Measurements from ENCODE around the gene P2RX6.

DNA sequence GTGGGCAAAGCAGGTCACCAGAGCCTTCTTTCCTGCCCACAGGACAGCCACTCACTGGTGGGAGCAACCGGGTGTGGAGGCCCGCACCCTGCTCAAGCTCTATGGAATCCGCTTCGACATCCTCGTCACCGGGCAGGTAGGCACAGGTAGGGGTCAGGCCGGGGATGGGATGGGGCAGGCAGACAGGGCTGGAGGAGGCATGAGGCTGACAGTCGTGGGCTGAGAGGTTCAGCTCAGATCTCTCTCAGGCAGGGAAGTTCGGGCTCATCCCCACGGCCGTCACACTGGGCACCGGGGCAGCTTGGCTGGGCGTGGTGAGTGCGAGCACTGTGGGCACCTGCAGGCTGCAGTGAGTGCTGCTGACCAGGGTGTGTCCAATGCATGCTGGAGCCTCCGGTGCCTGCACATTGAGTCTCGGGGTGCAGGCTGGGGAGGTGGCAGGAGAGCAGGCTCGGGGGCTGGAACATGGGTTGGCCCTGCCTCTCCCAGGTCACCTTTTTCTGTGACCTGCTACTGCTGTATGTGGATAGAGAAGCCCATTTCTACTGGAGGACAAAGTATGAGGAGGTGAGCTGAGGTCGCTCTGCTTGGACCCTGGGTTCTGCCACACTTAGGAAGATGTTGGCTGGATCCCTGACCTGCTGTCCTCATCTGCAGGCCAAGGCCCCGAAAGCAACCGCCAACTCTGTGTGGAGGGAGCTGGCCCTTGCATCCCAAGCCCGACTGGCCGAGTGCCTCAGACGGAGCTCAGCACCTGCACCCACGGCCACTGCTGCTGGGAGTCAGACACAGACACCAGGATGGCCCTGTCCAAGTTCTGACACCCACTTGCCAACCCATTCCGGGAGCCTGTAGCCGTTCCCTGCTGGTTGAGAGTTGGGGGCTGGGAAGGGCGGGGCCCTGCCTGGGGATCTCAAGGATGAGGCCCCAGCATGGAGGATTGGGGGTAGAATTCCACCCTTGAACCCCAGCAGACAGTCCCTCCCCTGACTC lies 11.1 kb downstream of the P2RX6 start:
- TF ChIP-seq OSR1 (CRISPR knock-in tag; IDR thresholded peaks at IDR 0.05) (no peak), PPARA (CRISPR knock-in tag; IDR thresholded peaks at IDR 0.05; ENCODE audit: borderline replicate concordance) (no peak), ZFP3 (CRISPR knock-in tag; IDR thresholded peaks at IDR 0.05) (no peak), ZFP30 (CRISPR knock-in tag; IDR thresholded peaks at IDR 0.05) (no peak), ARNTL (CRISPR knock-in tag; IDR thresholded peaks at IDR 0.05; ENCODE audit: borderline replicate concordance, low read depth) (no peak), RARB (CRISPR knock-in tag; IDR thresholded peaks at IDR 0.05) (no peak), SNAI2 (CRISPR knock-in tag; IDR thresholded peaks at IDR 0.05) (no peak), GLIS3 (CRISPR knock-in tag; IDR thresholded peaks at IDR 0.05) (no peak), ZNF565 (CRISPR knock-in tag; conservative IDR thresholded peaks at IDR 0.05; ENCODE audit: low read depth) (no peak), ESRRG (CRISPR knock-in tag; IDR thresholded peaks at IDR 0.05) (no peak)
- TF ChIP-seq, protein P1, sequence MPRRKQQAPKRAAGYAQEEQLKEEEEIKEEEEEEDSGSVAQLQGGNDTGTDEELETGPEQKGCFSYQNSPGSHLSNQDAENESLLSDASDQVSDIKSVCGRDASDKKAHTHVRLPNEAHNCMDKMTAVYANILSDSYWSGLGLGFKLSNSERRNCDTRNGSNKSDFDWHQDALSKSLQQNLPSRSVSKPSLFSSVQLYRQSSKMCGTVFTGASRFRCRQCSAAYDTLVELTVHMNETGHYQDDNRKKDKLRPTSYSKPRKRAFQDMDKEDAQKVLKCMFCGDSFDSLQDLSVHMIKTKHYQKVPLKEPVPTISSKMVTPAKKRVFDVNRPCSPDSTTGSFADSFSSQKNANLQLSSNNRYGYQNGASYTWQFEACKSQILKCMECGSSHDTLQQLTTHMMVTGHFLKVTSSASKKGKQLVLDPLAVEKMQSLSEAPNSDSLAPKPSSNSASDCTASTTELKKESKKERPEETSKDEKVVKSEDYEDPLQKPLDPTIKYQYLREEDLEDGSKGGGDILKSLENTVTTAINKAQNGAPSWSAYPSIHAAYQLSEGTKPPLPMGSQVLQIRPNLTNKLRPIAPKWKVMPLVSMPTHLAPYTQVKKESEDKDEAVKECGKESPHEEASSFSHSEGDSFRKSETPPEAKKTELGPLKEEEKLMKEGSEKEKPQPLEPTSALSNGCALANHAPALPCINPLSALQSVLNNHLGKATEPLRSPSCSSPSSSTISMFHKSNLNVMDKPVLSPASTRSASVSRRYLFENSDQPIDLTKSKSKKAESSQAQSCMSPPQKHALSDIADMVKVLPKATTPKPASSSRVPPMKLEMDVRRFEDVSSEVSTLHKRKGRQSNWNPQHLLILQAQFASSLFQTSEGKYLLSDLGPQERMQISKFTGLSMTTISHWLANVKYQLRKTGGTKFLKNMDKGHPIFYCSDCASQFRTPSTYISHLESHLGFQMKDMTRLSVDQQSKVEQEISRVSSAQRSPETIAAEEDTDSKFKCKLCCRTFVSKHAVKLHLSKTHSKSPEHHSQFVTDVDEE (CRISPR knock-in tag; IDR thresholded peaks at IDR 0.05) = no peak

All from SK-N-SH treated with all-trans-retinoic acid at 6 μM for 48 hours (cell line).